PFSK-1 (cell line): Measurements from ENCODE around the gene XDH. TPM values are rescaled to one million over a fixed set of nuclear protein-coding genes. Genes with fewer than 3 reads are reported as not detected.

ENCODE experiments used
- FOXP2 ChIP-seq: optimal IDR thresholded peaks from 2 replicates; pipeline ENCODE3; 2011; ENCODE audit warnings: borderline replicate concordance, control low read depth, inconsistent platforms; ENCODE audit not compliant: insufficient read depth; ENCODE audit errors: extremely low read length, extremely low read depth
- POLR2AphosphoS5 ChIP-seq: IDR thresholded peaks from 2 replicates; pipeline ENCODE4 v1.6.1; 2012; ENCODE audit warnings: low read depth, mild to moderate bottlenecking, control low read depth, low read length, moderate library complexity
- SIN3A ChIP-seq: IDR thresholded peaks from 2 replicates; pipeline ENCODE4 v1.6.1; 2012; ENCODE audit warnings: mild to moderate bottlenecking, low read length, moderate library complexity, borderline replicate concordance; ENCODE audit not compliant: insufficient read depth
- TAF1 ChIP-seq: IDR thresholded peaks from 2 replicates; pipeline ENCODE4 v1.6.1; 2012; ENCODE audit warnings: low read length, control low read depth, borderline replicate concordance; ENCODE audit not compliant: insufficient read depth
- polyA plus RNA-seq: library from polyadenylated mRNA; unstranded; fragments of >200 nt; gene quantifications from one replicate; pipeline ENCODE4 v1.2.1, GENCODE V29; 2012; ENCODE audit warnings: low read depth, missing spikeins; ENCODE audit not compliant: insufficient read length
- TF ChIP-seq, protein P1 (sequence below), 2 experiments: IDR thresholded peaks; 2 replicates each; pipeline versions ENCODE4 v1.6.1 to v1.8.0; 2011 to 2012; ENCODE audit warnings: low read depth in 2 of 2, low read length in 2 of 2, control low read depth in 1 of 2, inconsistent platforms in 1 of 2, mild to moderate bottlenecking in 1 of 2, moderate library complexity in 1 of 2; ENCODE audit not compliant: insufficient read depth in 1 of 2

The XDH gene
- not detected for polyA plus RNA-seq

DNA sequence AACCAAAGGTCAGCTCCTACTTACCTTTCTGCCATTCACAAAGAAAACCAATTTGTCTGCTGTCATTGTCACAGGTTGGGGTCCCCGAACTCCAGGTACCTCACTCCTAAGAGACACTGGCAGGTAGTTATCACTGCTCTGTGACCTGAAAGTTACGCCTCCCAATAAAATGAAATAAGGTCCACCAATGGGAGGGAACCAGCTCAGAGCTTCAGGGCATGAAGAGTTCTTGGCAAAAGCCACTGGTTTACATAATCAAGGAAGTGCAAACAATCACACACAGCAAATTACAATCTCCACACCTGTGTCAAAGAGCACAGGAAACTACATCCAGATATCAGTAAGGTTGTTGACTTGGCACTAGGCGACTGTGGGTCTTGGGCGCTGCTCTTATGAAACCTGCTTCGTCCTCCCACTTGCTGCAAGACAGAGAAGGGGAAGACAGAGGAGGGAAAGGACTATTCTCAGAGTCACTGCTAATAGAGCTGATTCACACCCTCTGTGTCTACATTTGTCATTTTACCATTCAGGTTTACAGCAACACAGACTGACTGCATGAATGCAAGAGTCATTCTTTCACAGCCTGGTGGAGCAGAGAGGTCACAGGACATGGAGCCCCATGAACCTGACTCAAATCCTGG, at the start of gene XDH:
XDH (minus strand) TSS at position 142 of the 641 bp plus-strand sequence; CDS start at position 66, 76 bp downstream.
- TF ChIP-seq POLR2AphosphoS5 (no peak), TAF1 (no peak), FOXP2 (no peak), SIN3A (no peak)
- TF ChIP-seq, protein P1, sequence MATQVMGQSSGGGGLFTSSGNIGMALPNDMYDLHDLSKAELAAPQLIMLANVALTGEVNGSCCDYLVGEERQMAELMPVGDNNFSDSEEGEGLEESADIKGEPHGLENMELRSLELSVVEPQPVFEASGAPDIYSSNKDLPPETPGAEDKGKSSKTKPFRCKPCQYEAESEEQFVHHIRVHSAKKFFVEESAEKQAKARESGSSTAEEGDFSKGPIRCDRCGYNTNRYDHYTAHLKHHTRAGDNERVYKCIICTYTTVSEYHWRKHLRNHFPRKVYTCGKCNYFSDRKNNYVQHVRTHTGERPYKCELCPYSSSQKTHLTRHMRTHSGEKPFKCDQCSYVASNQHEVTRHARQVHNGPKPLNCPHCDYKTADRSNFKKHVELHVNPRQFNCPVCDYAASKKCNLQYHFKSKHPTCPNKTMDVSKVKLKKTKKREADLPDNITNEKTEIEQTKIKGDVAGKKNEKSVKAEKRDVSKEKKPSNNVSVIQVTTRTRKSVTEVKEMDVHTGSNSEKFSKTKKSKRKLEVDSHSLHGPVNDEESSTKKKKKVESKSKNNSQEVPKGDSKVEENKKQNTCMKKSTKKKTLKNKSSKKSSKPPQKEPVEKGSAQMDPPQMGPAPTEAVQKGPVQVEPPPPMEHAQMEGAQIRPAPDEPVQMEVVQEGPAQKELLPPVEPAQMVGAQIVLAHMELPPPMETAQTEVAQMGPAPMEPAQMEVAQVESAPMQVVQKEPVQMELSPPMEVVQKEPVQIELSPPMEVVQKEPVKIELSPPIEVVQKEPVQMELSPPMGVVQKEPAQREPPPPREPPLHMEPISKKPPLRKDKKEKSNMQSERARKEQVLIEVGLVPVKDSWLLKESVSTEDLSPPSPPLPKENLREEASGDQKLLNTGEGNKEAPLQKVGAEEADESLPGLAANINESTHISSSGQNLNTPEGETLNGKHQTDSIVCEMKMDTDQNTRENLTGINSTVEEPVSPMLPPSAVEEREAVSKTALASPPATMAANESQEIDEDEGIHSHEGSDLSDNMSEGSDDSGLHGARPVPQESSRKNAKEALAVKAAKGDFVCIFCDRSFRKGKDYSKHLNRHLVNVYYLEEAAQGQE (IDR thresholded peaks at IDR 0.05; ENCODE audit: insufficient read depth in 1 of 2, low read depth in 2 of 2, low read length in 2 of 2), result no peak

DNA sequence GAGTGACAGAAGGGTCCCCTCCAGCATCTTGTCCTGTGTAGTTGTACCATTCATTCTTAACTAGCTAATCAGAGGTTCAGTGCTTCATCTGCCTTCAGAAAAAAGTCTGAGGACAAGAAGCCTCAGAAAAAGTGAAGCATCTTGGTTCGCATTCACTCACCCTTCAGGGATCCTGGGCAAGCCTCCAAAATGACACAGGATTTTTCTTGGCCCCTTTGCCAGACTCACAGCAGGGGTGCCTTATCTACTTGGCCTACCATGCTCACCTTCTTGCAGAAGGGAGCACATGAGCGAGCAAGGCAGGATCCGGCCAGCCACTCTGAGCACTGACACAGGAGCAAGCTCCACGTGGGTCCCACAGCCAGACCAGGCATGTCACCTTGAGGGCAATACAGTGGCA, 43.1 kb upstream of the XDH start:
- TF ChIP-seq POLR2AphosphoS5, result no peak
- no peak for TF ChIP-seq FOXP2
- TF ChIP-seq TAF1, result no peak
- TF ChIP-seq, protein P1 (IDR thresholded peaks at IDR 0.05; ENCODE audit: insufficient read depth in 1 of 2, low read depth in 2 of 2, low read length in 2 of 2), result no peak
- TF ChIP-seq SIN3A, result no peak

DNA sequence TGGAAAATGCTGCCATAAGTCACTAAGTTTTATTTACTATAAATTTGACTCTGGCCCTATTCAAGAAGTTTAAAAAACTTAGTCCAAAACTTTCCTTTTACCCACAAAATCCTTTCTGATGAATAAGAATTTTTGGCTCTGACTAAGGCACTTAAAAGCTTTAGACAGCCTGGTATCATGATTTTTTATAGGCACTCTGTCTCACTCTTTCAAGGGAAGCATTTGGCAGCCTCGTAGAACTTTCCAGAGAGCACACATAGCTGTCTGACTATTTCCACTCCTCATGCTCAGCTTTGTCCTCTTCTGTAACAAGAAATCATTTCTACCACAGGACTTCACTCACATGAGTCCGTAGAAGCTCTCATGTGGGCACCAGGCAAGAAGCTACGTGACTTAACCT, 32.3 kb upstream of the XDH start:
- TF ChIP-seq, protein P1 (IDR thresholded peaks at IDR 0.05; ENCODE audit: insufficient read depth in 1 of 2, low read depth in 2 of 2, low read length in 2 of 2), result no peak
- TF ChIP-seq TAF1, result no peak
- no peak for TF ChIP-seq SIN3A
- TF ChIP-seq FOXP2, result no peak
- TF ChIP-seq POLR2AphosphoS5, result no peak

- TF ChIP-seq TAF1 (no peak), POLR2AphosphoS5 (no peak), FOXP2 (no peak), SIN3A (no peak)
- TF ChIP-seq, protein P1 (IDR thresholded peaks at IDR 0.05; ENCODE audit: insufficient read depth in 1 of 2, low read depth in 2 of 2, low read length in 2 of 2), result no peak
These were observed 27.8 kb upstream of the XDH start for GRCh38 chr2:31442376-31442775.
